ENCODE results near the gene POGZ. TPM values are rescaled to one million over a fixed set of nuclear protein-coding genes. Genes with fewer than 3 reads are reported as not detected.
A peak's percentile ranks its signal among the peaks of the same experiment; 100 is the strongest.

POGZ gene
- total RNA-seq, 3 donors from 2014 or later, result 37.0 to 72.6 (median 60.3) TPM

DNA sequence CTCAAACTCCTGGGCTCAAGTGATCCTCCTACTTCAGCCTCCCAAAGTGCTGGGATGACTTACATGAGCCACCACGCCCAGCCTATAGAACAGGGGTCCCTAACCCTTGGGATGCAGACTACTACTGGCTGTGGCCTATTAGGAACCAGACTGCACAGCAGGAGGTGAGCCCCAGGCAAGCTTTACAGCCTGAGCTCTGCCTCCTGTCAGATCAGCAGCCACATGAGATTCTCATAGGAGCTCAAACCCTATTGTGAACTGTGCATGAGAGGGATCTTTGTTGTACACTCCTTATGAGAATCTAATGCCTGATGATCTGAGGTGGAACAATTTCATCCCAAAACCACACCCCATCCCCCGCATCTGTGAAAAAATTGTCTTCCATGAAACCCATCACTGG, 73.3 kb downstream of the POGZ start:
- Histone ChIP-seq H3K4me1 (no peaks in the 10 kb centered on the region), H3K9me3 (no peaks in the 10 kb centered on the region), H3K36me3 (no peaks in the 10 kb centered on the region), H3K27ac (no peak overlapping the region), H3K27me3 (no peaks in the 10 kb centered on the region), H3K4me3 (no peak overlapping the region)
- TF ChIP-seq, protein P1, sequence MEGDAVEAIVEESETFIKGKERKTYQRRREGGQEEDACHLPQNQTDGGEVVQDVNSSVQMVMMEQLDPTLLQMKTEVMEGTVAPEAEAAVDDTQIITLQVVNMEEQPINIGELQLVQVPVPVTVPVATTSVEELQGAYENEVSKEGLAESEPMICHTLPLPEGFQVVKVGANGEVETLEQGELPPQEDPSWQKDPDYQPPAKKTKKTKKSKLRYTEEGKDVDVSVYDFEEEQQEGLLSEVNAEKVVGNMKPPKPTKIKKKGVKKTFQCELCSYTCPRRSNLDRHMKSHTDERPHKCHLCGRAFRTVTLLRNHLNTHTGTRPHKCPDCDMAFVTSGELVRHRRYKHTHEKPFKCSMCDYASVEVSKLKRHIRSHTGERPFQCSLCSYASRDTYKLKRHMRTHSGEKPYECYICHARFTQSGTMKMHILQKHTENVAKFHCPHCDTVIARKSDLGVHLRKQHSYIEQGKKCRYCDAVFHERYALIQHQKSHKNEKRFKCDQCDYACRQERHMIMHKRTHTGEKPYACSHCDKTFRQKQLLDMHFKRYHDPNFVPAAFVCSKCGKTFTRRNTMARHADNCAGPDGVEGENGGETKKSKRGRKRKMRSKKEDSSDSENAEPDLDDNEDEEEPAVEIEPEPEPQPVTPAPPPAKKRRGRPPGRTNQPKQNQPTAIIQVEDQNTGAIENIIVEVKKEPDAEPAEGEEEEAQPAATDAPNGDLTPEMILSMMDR (IDR thresholded peaks at IDR 0.05), result no peak
- TF ChIP-seq POLR2AphosphoS5 (IDR thresholded peaks at IDR 0.05) (no peak), POLR2A (IDR thresholded peaks at IDR 0.05) (no peak)
- DNase-seq (ENCODE audit: low spot score in 2 of 2), result no peak
- intact Hi-C loops (cut with DNase I; ENCODE audit: low total_unique reads), result no loop called here

DNA sequence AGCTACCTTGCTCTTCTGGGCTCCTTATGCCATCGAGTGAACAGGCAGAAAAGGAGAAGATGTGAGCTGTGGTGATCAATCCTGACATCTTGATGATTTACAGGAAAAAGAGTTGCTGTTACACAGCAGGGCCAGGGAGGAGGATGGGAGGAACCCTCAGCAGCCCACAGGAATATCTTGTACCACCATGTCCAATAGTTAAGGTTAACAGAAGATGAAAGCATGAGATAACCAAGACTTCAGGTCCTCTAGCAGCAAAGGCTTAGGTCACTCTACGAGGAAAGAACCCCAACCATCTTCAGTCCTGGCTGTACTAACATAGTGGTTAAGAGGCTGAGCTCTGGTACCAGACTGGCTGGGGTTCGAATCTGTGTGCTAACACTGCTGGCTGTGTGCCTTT, 74.7 kb downstream of the POGZ start:
- no peak for DNase-seq (ENCODE audit: low spot score in 2 of 2)

DNA sequence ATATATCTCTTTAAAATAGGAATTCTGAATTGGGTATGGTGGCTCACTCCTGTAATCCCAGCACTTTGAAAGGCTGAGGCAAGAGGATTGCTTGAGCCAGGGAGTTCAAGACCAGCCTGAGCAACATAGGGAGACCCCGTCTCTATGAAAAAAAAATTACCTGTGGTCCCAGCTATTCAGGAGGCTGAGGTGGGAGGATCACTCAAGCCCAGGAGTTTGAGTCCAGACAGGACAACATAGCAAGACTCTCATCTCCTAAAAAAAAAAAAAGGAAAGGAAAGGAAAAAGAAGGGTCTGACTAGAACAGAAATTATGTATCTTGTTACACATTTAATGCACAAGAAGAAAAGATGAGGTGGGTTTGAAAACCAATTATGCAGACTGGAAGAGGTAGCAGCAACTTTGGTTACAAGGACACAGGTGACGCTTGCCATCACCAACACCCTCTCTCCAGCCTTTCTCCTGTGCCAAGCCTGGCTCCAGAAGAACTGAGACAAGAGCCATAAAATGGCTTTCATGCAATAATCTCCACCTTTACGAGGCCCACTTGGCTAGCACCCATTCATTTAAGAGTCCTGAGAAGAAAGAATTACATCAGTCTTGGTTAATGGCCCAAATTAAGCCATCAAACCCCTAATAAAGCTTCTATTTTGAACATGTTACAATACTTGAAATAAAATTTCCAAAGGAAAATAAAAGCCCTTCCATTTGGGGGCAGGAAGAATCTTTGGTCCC, 82.0 kb downstream of the POGZ start:
- H3K27ac ChIP-seq, result no peak overlapping the region
- no peaks in the 10 kb centered on the region for H3K27me3 ChIP-seq
- intact Hi-C loops (cut with DNase I; ENCODE audit: low total_unique reads), result loop anchor here (5.0 kb wide), 1 partner anchor 595 kb away; no protein-coding TSS in a partner anchor
- H3K9me3 ChIP-seq, result no peaks in the 10 kb centered on the region
- no peak for DNase-seq (ENCODE audit: low spot score in 2 of 2)
- no peaks in the 10 kb centered on the region for H3K36me3 ChIP-seq
- H3K4me1 ChIP-seq, result no peaks in the 10 kb centered on the region
- no peak overlapping the region for H3K4me3 ChIP-seq
- TF ChIP-seq POLR2A (IDR thresholded peaks at IDR 0.05) (no peak), POLR2AphosphoS5 (IDR thresholded peaks at IDR 0.05) (no peak)
- TF ChIP-seq, protein P1 (IDR thresholded peaks at IDR 0.05), result no peak

More for the DNA sequence above, 74.7 kb downstream of the POGZ start:
- Histone ChIP-seq H3K36me3 (no peaks in the 10 kb centered on the region), H3K4me3 (no peak overlapping the region), H3K27me3 (no peaks in the 10 kb centered on the region), H3K27ac (no peak overlapping the region), H3K4me1 (no peaks in the 10 kb centered on the region), H3K9me3 (no peaks in the 10 kb centered on the region)
- TF ChIP-seq, protein P1 (IDR thresholded peaks at IDR 0.05), result no peak
- TF ChIP-seq POLR2A (IDR thresholded peaks at IDR 0.05) (no peak), POLR2AphosphoS5 (IDR thresholded peaks at IDR 0.05) (no peak)
- intact Hi-C loops (cut with DNase I; ENCODE audit: low total_unique reads), result no loop called here

DNA sequence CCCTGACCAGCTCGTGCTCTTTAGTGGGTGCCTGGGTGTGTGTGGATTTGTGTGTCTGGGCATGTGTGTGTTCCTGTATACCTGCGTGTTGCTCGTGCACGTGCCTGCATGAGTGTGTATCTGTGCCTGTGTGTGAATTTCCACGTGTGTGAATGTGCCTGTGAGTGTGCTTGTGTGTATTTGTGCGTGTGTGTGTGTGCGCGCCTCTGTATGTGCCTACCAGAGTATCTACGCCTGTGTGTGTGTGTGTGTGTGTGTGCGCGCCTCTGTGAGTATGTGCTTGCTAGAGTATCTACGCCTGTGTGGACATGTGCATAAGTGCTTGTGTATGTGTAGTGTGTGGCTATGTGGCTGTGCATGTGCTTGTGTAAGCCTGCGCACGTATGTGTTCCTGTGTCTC, 86.1 kb downstream of the POGZ start:
- Histone ChIP-seq H3K4me1 (peaks cover 0 to 9% of the 10 kb centered on the region in 2 donors), H3K9me3 (no peaks in the 10 kb centered on the region), H3K27me3 (no peaks in the 10 kb centered on the region), H3K27ac (peak overlapping the region in 1 of 2 donors; percentile 73), H3K4me3 (no peak overlapping the region), H3K36me3 (no peaks in the 10 kb centered on the region)
- TF ChIP-seq POLR2AphosphoS5 (IDR thresholded peaks at IDR 0.05) (no peak), POLR2A (IDR thresholded peaks at IDR 0.05) (no peak)
- intact Hi-C loops (cut with DNase I; ENCODE audit: low total_unique reads), result no loop called here
- no peak for DNase-seq (ENCODE audit: low spot score in 2 of 2)

DNA sequence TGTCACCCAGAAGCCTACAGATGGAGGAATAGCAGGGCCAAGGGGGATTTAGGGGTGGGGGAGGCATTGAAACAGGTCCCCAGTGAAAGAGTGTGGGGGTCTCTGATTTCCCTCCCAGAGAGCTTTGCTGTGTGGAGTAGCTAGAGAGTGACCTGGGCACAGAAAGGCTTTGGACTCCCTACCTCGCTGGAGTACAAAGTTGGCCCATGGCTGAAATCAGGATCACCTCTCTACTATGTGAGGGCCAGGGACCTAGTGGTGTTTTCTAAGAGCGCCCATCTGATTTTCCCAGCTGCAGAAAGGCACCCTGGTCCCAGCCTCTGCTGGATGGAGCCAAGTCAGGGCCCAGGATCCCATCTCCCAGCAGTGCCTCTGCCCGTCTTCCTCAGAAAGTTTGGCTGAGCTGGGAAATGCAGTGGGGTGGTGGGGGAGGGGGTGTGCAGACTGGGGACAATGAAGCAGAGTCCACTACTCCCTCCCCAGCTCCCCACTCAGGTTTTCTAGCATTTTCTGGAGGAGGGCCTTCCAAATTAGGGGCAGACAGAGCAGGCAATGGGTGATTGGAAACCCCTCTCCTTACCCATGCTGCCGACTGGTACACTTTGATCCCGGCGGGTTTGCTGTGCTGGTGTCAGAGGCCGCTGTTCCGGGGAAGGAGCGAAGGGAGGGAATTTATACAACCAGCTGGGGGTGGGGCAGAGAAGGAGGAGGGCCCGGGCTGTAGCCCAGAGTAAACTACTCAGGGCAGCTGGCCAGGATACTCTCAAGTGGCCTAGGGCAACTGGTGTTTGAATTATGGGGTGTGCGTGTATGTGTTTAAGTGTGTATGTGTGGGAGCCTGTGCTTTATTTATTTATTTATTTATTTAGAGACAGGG, 87.0 kb downstream of the POGZ start, which contains the start of gene SELENBP1:
Gene SELENBP1, minus strand, starts transcription at position 648 of the 877 bp plus-strand sequence. Its CDS starts 64 bp downstream, at position 584.
- no peaks in the 10 kb centered on the region for H3K9me3 ChIP-seq
- H3K27me3 ChIP-seq, result no peaks in the 10 kb centered on the region
- TF ChIP-seq POLR2A (IDR thresholded peaks at IDR 0.05) (peak; percentile 47), POLR2AphosphoS5 (IDR thresholded peaks at IDR 0.05) (peak in 2 of 3 donors; percentile 58 to 71)
- TF ChIP-seq, protein P1 (IDR thresholded peaks at IDR 0.05), result no peak
- H3K4me1 ChIP-seq, result peaks cover 0 to 9% of the 10 kb centered on the region in 2 donors
- intact Hi-C loops (cut with DNase I; ENCODE audit: low total_unique reads), result no loop called here
- peak within 1 kb of the TSS; percentile 73 to 81 for H3K27ac ChIP-seq
- H3K4me3 ChIP-seq, result peak within 1 kb of the TSS; percentile 37 to 61 (median 52)
- DNase-seq (ENCODE audit: low spot score in 2 of 2), result peak; percentile 68 to 90
- no peaks in the 10 kb centered on the region for H3K36me3 ChIP-seq
